Mucosa of descending colon (tissue), 3 donors: ENCODE results near the gene DLX1. TPM values are rescaled to one million over a fixed set of nuclear protein-coding genes. Genes with fewer than 3 reads are reported as not detected.

ENCODE experiments used
- ATAC-seq: fragments of 200-7000 bp; cut with Tn5 transposase; one replicate; pipeline ENCODE4 v1.9.1; 2020; ENCODE audit warnings: mild to moderate bottlenecking, moderate library complexity
- DNase-seq, 3 donors: peaks; one replicate each; pipeline ENCODE4 v3.0.0-alpha.2; 2020
- H3K36me3 ChIP-seq: fragments of 200-600 bp; one replicate; pipeline ENCODE4 v1.8.0; 2021; ENCODE audit warnings: low read depth, mild to moderate bottlenecking
- H3K4me1 ChIP-seq: fragments of 200-600 bp; one replicate; pipeline ENCODE4 v1.8.0; 2021; ENCODE audit warnings: low read depth, mild to moderate bottlenecking
- H3K4me3 ChIP-seq: fragments of 200-600 bp; one replicate; pipeline ENCODE4 v1.8.0; 2021; ENCODE audit warnings: mild to moderate bottlenecking
- H3K9me3 ChIP-seq: fragments of 200-600 bp; one replicate; pipeline ENCODE4 v1.8.0; 2021; ENCODE audit warnings: mild to moderate bottlenecking
- CTCF ChIP-seq: fragments of 200-600 bp; IDR thresholded peaks from one replicate; pipeline ENCODE4 v1.8.0; 2022; ENCODE audit warnings: antibody characterized with exemption, mild to moderate bottlenecking
- intact Hi-C, 2 donors: fragments of 100-400 bp; cut with DNase I in 1 of 2; cut with micrococcal nuclease in 1 of 2; formaldehyde crosslinking; loops; one replicate each; pipeline versions ENCODE4 v1.11.0 to v1.11.1; 2022; cut with DNase I, micrococcal nuclease
- total RNA-seq, 3 donors: library from RNA; stranded (reverse); fragmentation: NEBNext Ultra II Directional in 2 of 3; extraction: Animal tissue kit (Norgen Biotek cat#: 25700) in 2 of 3; gene quantifications; one replicate each; pipeline versions ENCODE4 v1.2.1 to v1.2.4, GENCODE V29; 2021 to 2023
- donor health status: DM: no; HTN: no; CAD: no; lungs with moderate emphysema.
- donor health status: DM: no; HTN: no; CAD: no.
- donor health status: DM: no; HTN: yes; CAD: no.

Gene DLX1
- total RNA-seq, 3 donors from 2014 or later: 0.14 to 0.79 (median 0.58) TPM

GRCh38 chr2:172087207-172087779, 2.0 kb downstream of the DLX1 start:
- no peak for ATAC-seq
- no peaks in the 10 kb centered on the region for H3K9me3 ChIP-seq
- TF ChIP-seq CTCF: no peak
- DNase-seq: peak in 1 of 3 donors; percentile 3
- no peak overlapping the region for H3K4me3 ChIP-seq
- H3K36me3 ChIP-seq: no peaks in the 10 kb centered on the region
- intact Hi-C loops: no loop called here
- peaks cover 30% of the 10 kb centered on the region for H3K4me1 ChIP-seq

GRCh38 chr2:172087780-172088244, 2.5 kb downstream of the DLX1 start:
- no peaks in the 10 kb centered on the region for H3K9me3 ChIP-seq

GRCh38 chr2:172088245-172089004, 3.1 kb downstream of the DLX1 start:
- no peak overlapping the region for H3K4me3 ChIP-seq
- intact Hi-C loops: no loop called here
- TF ChIP-seq CTCF: no peak
- peak in 1 of 3 donors; percentile 6 for DNase-seq
- no peaks in the 10 kb centered on the region for H3K9me3 ChIP-seq
- no peak for ATAC-seq
- no peaks in the 10 kb centered on the region for H3K36me3 ChIP-seq
- peaks cover 30% of the 10 kb centered on the region for H3K4me1 ChIP-seq

More at GRCh38 chr2:172087780-172088244, 2.5 kb downstream of the DLX1 start:
- intact Hi-C loops: no loop called here
- DNase-seq (peak in 1 of 3 donors; percentile 1), ATAC-seq (no peak)
- no peaks in the 10 kb centered on the region for H3K36me3 ChIP-seq
- no peak for TF ChIP-seq CTCF
- H3K4me1 ChIP-seq: peaks cover 30% of the 10 kb centered on the region
- no peak overlapping the region for H3K4me3 ChIP-seq

- peaks cover 30% of the 10 kb centered on the region for H3K4me1 ChIP-seq
- TF ChIP-seq CTCF: no peak
- no peak for ATAC-seq
Measured at GRCh38 chr2:172089005-172089504, 3.7 kb downstream of the DLX1 start.

GRCh38 chr2:172089633-172090032, 4.3 kb downstream of the DLX1 start:
- H3K9me3 ChIP-seq: no peaks in the 10 kb centered on the region
- intact Hi-C loops: no loop called here
- no peak for ATAC-seq
- no peaks in the 10 kb centered on the region for H3K36me3 ChIP-seq
- no peak for TF ChIP-seq CTCF
- no peak overlapping the region for H3K4me3 ChIP-seq
- DNase-seq: no peak
- peaks cover 26% of the 10 kb centered on the region for H3K4me1 ChIP-seq

More at GRCh38 chr2:172089005-172089504, 3.7 kb downstream of the DLX1 start:
- intact Hi-C loops: no loop called here
- DNase-seq: no peak
- no peaks in the 10 kb centered on the region for H3K36me3 ChIP-seq
- no peak overlapping the region for H3K4me3 ChIP-seq
- no peaks in the 10 kb centered on the region for H3K9me3 ChIP-seq
